OCI-LY7 (cell line): Measurements from ENCODE around the gene CTDSPL.

ENCODE experiments used
- CTCF ChIP-seq: fragments of 200-600 bp; sonication (generic); conservative IDR thresholded peaks from 2 replicates; pipeline ENCODE4 v1.5.1; 2014; ENCODE audit warnings: mild to moderate bottlenecking, antibody characterized with exemption, low read length, moderate library complexity, mixed read lengths
- EZH2phosphoT487 ChIP-seq: fragments of 200-600 bp; sonication (generic); IDR thresholded peaks from 2 replicates; pipeline ENCODE4 v1.6.1; 2018; ENCODE audit warnings: low read depth, borderline replicate concordance, mild to moderate bottlenecking, mixed run types, antibody characterized with exemption, low read length, moderate library complexity, mixed read lengths

GRCh38 chr3:38009807-38010591, 148.3 kb downstream of the CTDSPL start:
- TF ChIP-seq CTCF (no peak), EZH2phosphoT487 (no peak)
